ENCODE results near the gene MDGA2.
"Not testable (repeated sequence)": the region's sequence is repeated elsewhere in the genome, so short reads cannot be mapped to it uniquely, and the experiment has no call there.

The MDGA2 gene

DNA sequence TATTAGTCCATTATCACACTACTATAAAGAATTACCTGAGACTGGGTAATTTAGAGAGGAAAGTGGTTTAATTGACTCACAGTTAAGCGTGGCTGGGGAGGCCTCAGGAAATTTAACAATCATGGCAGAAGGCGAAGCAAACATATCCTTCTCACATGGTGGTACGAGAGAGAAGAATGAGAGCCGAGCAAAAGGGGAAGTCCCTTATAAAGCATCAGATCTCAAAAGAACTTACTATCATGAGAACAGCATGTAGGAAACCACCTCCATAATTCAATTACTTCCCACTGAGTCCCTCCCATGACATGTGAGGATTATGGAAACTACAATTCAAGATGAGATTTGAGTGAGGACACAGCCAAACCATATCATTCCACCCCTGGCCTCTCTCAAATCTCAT lies 422.6 kb downstream of the MDGA2 start:
- TF ChIP-seq, protein P1, sequence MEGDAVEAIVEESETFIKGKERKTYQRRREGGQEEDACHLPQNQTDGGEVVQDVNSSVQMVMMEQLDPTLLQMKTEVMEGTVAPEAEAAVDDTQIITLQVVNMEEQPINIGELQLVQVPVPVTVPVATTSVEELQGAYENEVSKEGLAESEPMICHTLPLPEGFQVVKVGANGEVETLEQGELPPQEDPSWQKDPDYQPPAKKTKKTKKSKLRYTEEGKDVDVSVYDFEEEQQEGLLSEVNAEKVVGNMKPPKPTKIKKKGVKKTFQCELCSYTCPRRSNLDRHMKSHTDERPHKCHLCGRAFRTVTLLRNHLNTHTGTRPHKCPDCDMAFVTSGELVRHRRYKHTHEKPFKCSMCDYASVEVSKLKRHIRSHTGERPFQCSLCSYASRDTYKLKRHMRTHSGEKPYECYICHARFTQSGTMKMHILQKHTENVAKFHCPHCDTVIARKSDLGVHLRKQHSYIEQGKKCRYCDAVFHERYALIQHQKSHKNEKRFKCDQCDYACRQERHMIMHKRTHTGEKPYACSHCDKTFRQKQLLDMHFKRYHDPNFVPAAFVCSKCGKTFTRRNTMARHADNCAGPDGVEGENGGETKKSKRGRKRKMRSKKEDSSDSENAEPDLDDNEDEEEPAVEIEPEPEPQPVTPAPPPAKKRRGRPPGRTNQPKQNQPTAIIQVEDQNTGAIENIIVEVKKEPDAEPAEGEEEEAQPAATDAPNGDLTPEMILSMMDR (conservative IDR thresholded peaks at IDR 0.05), result no peak
- no peak overlapping the region for H3K27ac ChIP-seq

DNA sequence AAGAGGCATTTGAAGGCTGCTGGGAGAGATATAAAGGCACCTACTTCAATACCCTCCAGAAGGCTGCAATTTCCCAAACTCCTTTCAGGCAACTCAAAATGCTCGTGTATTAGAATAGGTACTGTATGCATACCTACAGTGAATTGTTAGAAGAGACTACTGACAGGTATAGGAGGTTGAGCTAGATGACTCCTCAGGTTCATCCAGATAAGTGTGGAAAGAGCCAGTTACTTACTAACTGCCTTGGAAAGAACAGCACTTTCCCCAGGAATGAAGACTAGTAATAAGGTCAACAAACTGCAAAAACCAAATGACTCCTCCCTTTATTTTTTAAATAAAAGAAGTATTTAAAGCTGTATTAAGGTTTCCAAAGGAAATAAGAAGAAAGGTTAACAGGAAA lies 429.0 kb downstream of the MDGA2 start:
- H3K27ac ChIP-seq, result no peak overlapping the region
- TF ChIP-seq, protein P1 (conservative IDR thresholded peaks at IDR 0.05), result no peak

- H3K27ac ChIP-seq, result not testable (repeated sequence)
These were observed 432.8 kb downstream of the MDGA2 start for GRCh38 chr14:47242579-47242978.

GRCh38 chr14:47240748-47241437 lies 434.5 kb downstream of the MDGA2 start:
- H3K27ac ChIP-seq, result no peak overlapping the region
- TF ChIP-seq, protein P1 (conservative IDR thresholded peaks at IDR 0.05), result no peak

DNA sequence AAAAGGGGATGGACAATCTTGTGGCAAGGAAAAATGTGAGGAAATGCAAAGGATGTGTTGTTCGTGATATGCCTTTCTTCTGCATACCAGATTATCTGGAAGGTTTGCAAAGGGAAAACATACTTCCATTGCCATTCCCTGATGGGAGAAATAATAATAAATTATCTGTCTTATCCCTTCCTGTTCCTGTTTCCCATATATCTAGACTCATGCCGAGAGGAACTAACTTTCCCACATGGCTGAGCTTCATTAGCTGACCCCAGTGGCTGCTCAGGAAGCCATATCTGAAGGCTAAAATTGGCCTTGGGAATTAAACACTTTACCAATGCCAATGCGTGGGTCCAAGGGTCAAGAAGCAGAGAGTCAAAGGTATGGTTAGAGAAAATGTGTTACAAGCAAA lies 439.8 kb downstream of the MDGA2 start:
- TF ChIP-seq, protein P1 (conservative IDR thresholded peaks at IDR 0.05), result no peak
- no peak overlapping the region for H3K27ac ChIP-seq

- H3K27ac ChIP-seq, result no peak overlapping the region
These were observed 448.4 kb downstream of the MDGA2 start for GRCh38 chr14:47226877-47227520.

GRCh38 chr14:47223656-47224055 lies 451.7 kb downstream of the MDGA2 start:
- H3K27ac ChIP-seq, result no peak overlapping the region
- TF ChIP-seq, protein P1 (conservative IDR thresholded peaks at IDR 0.05), result no peak

More at GRCh38 chr14:47226877-47227520, 448.4 kb downstream of the MDGA2 start:
- TF ChIP-seq, protein P1 (conservative IDR thresholded peaks at IDR 0.05), result no peak

- TF ChIP-seq, protein P1 (conservative IDR thresholded peaks at IDR 0.05), result no peak
- no peak overlapping the region for H3K27ac ChIP-seq
These were observed 455.3 kb downstream of the MDGA2 start for GRCh38 chr14:47220096-47220495.

Measured in VCaP (cell line).